Upper lobe of right lung (tissue), 1 donor: Measurements from ENCODE around the gene VPS37D. TPM values are rescaled to one million over a fixed set of nuclear protein-coding genes. Genes with fewer than 3 reads are reported as not detected.
A peak's percentile ranks its signal among the peaks of the same experiment; 100 is the strongest.
"Not testable (repeated sequence)": the region's sequence is repeated elsewhere in the genome, so short reads cannot be mapped to it uniquely, and the experiment has no call there.

Source experiments
- ATAC-seq: fragments of 200-7000 bp; cut with Tn5 transposase; one replicate; pipeline ENCODE4 v1.9.1; 2020; ENCODE audit warnings: mild to moderate bottlenecking, moderate library complexity
- DNase-seq: peaks from one replicate; pipeline ENCODE4 v3.0.0-alpha.2; 2020
- H3K27ac ChIP-seq: fragments of 200-600 bp; one replicate; pipeline ENCODE4 v1.8.0; 2022
- H3K27me3 ChIP-seq: fragments of 200-600 bp; one replicate; pipeline ENCODE4 v1.8.0; 2022; ENCODE audit warnings: mild to moderate bottlenecking
- H3K36me3 ChIP-seq: fragments of 200-600 bp; one replicate; pipeline ENCODE4 v1.8.0; 2022
- H3K4me1 ChIP-seq: fragments of 200-600 bp; one replicate; pipeline ENCODE4 v1.8.0; 2022
- H3K4me3 ChIP-seq: fragments of 200-600 bp; one replicate; pipeline ENCODE4 v1.8.0; 2022; ENCODE audit warnings: mild to moderate bottlenecking
- H3K9me3 ChIP-seq: fragments of 200-600 bp; one replicate; pipeline ENCODE4 v1.8.0; 2022
- CTCF ChIP-seq: fragments of 200-600 bp; IDR thresholded peaks from one replicate; pipeline ENCODE4 v1.8.0; 2022; ENCODE audit warnings: antibody characterized with exemption
- intact Hi-C: fragments of 100-400 bp; cut with DNase I; formaldehyde crosslinking; loops from one replicate; pipeline ENCODE4 v1.11.0; 2022
- total RNA-seq: library from RNA; stranded (reverse); fragmentation: NEBNext Ultra II Directional; extraction: Animal tissue kit (Norgen Biotek cat#: 25700); gene quantifications from one replicate; pipeline ENCODE4 v1.2.1, GENCODE V29; 2021
- donor health status: DM: no; HTN: yes; CAD: no; lungs with severe emphysema.

Gene VPS37D
- total RNA-seq, 1 donor from 2014 or later, result 1.4 TPM

GRCh38 chr7:73647725-73648592 lies 19.7 kb upstream of the VPS37D start:
- DNase-seq, result no peak

GRCh38 chr7:73648593-73649332 lies 18.9 kb upstream of the VPS37D start:
- no peak overlapping the region for H3K4me3 ChIP-seq
- H3K27ac ChIP-seq, result no peak overlapping the region
- H3K36me3 ChIP-seq, result no peaks in the 10 kb centered on the region
- DNase-seq, result no peak
- H3K9me3 ChIP-seq, result no peaks in the 10 kb centered on the region
- intact Hi-C loops, result no loop called here
- no peak for TF ChIP-seq CTCF
- H3K4me1 ChIP-seq, result peaks cover 3% of the 10 kb centered on the region
- no peak for ATAC-seq
- H3K27me3 ChIP-seq, result peaks cover 36% of the 10 kb centered on the region

More at GRCh38 chr7:73647725-73648592, 19.7 kb upstream of the VPS37D start:
- Histone ChIP-seq H3K27ac (no peak overlapping the region), H3K27me3 (peaks cover 30% of the 10 kb centered on the region), H3K4me1 (peaks cover 3% of the 10 kb centered on the region), H3K9me3 (no peaks in the 10 kb centered on the region), H3K4me3 (peak overlapping the region; percentile 41), H3K36me3 (no peaks in the 10 kb centered on the region)
- ATAC-seq, result peak; percentile 70
- TF ChIP-seq CTCF, result no peak
- intact Hi-C loops, result no loop called here

GRCh38 chr7:73649576-73649975 lies 18.1 kb upstream of the VPS37D start:
- Histone ChIP-seq H3K4me1 (peaks cover 3% of the 10 kb centered on the region), H3K4me3 (no peak overlapping the region), H3K9me3 (no peaks in the 10 kb centered on the region), H3K36me3 (no peaks in the 10 kb centered on the region), H3K27ac (no peak overlapping the region), H3K27me3 (peaks cover 37% of the 10 kb centered on the region)
- DNase-seq (no peak), ATAC-seq (no peak)
- TF ChIP-seq CTCF, result no peak
- intact Hi-C loops, result no loop called here

GRCh38 chr7:73650524-73650923 lies 17.1 kb upstream of the VPS37D start:
- Histone ChIP-seq H3K4me3 (no peak overlapping the region), H3K4me1 (peaks cover 3% of the 10 kb centered on the region), H3K9me3 (no peaks in the 10 kb centered on the region), H3K36me3 (no peaks in the 10 kb centered on the region), H3K27ac (no peak overlapping the region), H3K27me3 (peaks cover 37% of the 10 kb centered on the region)
- no peak for DNase-seq
- TF ChIP-seq CTCF, result no peak
- ATAC-seq, result no peak
- intact Hi-C loops, result no loop called here

GRCh38 chr7:73652541-73652949 lies 15.1 kb upstream of the VPS37D start:
- ATAC-seq (no peak), DNase-seq (no peak)
- Histone ChIP-seq H3K9me3 (no peaks in the 10 kb centered on the region), H3K4me3 (no peak overlapping the region), H3K4me1 (peaks cover 3% of the 10 kb centered on the region), H3K36me3 (no peaks in the 10 kb centered on the region), H3K27ac (no peak overlapping the region), H3K27me3 (peaks cover 25% of the 10 kb centered on the region)
- intact Hi-C loops, result no loop called here
- no peak for TF ChIP-seq CTCF

GRCh38 chr7:73655309-73655708 lies 12.3 kb upstream of the VPS37D start:
- H3K4me1 ChIP-seq, H3K36me3 ChIP-seq, intact Hi-C loops, H3K27ac ChIP-seq, H3K4me3 ChIP-seq, H3K9me3 ChIP-seq, DNase-seq, ATAC-seq: not testable (repeated sequence)
- peaks cover 14% of the 10 kb centered on the region for H3K27me3 ChIP-seq
